Small intestine (tissue), 7 donors: ENCODE results near the gene MARK1. TPM values are rescaled to one million over a fixed set of nuclear protein-coding genes. Genes with fewer than 3 reads are reported as not detected.

Experiments
- DNase-seq, 2 donors: peaks; one replicate each; pipeline versions ENCODE4 v3.0.0 to v3.0.0-alpha.2; 2013
- FAIRE-seq: peaks from 2 replicates; lab custom pipeline; 2012; peaks lifted over from hg19 to GRCh38; lab: Jason Lieb, UNC
- H3K27ac ChIP-seq, 3 donors: one replicate each; pipeline ENCODE4 v1.5.1; 2013; ENCODE audit warnings: low read length in 2 of 3, mild to moderate bottlenecking in 2 of 3, control low read depth in 1 of 3, inconsistent platforms in 1 of 3, low read depth in 1 of 3, moderate library complexity in 1 of 3
- H3K27me3 ChIP-seq, 3 donors: one replicate each; pipeline ENCODE4 v1.6.1; 2013; ENCODE audit warnings: low read length in 3 of 3, inconsistent platforms in 1 of 3; ENCODE audit not compliant: control insufficient read depth in 3 of 3, insufficient read depth in 3 of 3
- H3K36me3 ChIP-seq, 3 donors: one replicate each; pipeline ENCODE4 v1.6.1; 2013; ENCODE audit warnings: low read length in 3 of 3, inconsistent platforms in 1 of 3, low read depth in 1 of 3, mild to moderate bottlenecking in 1 of 3, moderate library complexity in 1 of 3; ENCODE audit not compliant: control insufficient read depth in 3 of 3, insufficient read depth in 2 of 3
- H3K4me1 ChIP-seq, 3 donors: one replicate each; pipeline ENCODE4 v1.6.1; 2013; ENCODE audit warnings: low read length in 2 of 3, inconsistent platforms in 1 of 3, low read depth in 1 of 3, mild to moderate bottlenecking in 1 of 3, moderate library complexity in 1 of 3; ENCODE audit not compliant: control insufficient read depth in 3 of 3, insufficient read depth in 2 of 3
- H3K4me3 ChIP-seq, 3 donors: one replicate each; pipeline ENCODE4 v1.5.1; 2013; ENCODE audit warnings: low read length in 3 of 3, control low read depth in 1 of 3, inconsistent platforms in 1 of 3, low read depth in 1 of 3, mild to moderate bottlenecking in 1 of 3, moderate library complexity in 1 of 3
- H3K9me3 ChIP-seq, 2 donors: one replicate each; pipeline ENCODE4 v1.6.1; 2013; ENCODE audit warnings: low read depth in 1 of 2, low read length in 1 of 2; ENCODE audit not compliant: control insufficient read depth in 2 of 2, insufficient read depth in 1 of 2
- WGBS, 3 donors: extraction: QIAGEN DNeasy Blood & Tissue Kit; methylation state at CpG; one replicate each; pipeline ENCODE4 v1.1.7; 2013; 5-methylcytosine and 5-hydroxymethylcytosine counted together
- polyA plus RNA-seq, 4 donors: library from polyadenylated mRNA; stranded (reverse) in 3 of 4; unstranded in 1 of 4; fragments of 200-250 nt in 3 of 4; fragments of 120-200 nt in 1 of 4; gene quantifications; one replicate each; pipeline versions ENCODE4 v1.2.1 to v1.2.3, GENCODE V29; 2013
- donor health status: healthy with polysubstance abuse.
- donor health status: control.
- donor health status: control.
- donor health status: Bipolar disorder and iron deficiency.
- donor health status: healthy.

Gene MARK1
- polyA plus RNA-seq, 4 donors = under 0.01 to 2.1 (median 1.0) TPM

- Histone ChIP-seq H3K9me3 (no peaks in the 10 kb centered on the region), H3K4me3 (no peak overlapping the region), H3K4me1 (peaks cover 0 to 5% (median 0%) of the 10 kb centered on the region in 3 donors), H3K27me3 (peaks cover 0 to 7% (median 0%) of the 10 kb centered on the region in 3 donors), H3K27ac (no peak overlapping the region), H3K36me3 (no peaks in the 10 kb centered on the region)
- no peak for DNase-seq
- no peak for FAIRE-seq
- 89 to 93% (median 91%) methylated on average over 2 of the region's 2 CpGs for WGBS, 3 donors
Measured at GRCh38 chr1:220533504-220534109, 5.7 kb downstream of the MARK1 start.

- FAIRE-seq (no peak), DNase-seq (peak in 1 of 2 donors; percentile 16)
- Histone ChIP-seq H3K4me1 (no peaks in the 10 kb centered on the region), H3K36me3 (no peaks in the 10 kb centered on the region), H3K27ac (no peak overlapping the region), H3K27me3 (no peaks in the 10 kb centered on the region), H3K9me3 (no peaks in the 10 kb centered on the region), H3K4me3 (no peak overlapping the region)
- WGBS, 3 donors = 49 to 79% (median 64%) methylated on average over 3 of the region's 3 CpGs
Measured at GRCh38 chr1:220544901-220545303, 17.0 kb downstream of the MARK1 start.

- Histone ChIP-seq H3K36me3 (no peaks in the 10 kb centered on the region), H3K4me3 (no peak overlapping the region), H3K27ac (no peak overlapping the region), H3K4me1 (no peaks in the 10 kb centered on the region), H3K27me3 (no peaks in the 10 kb centered on the region), H3K9me3 (no peaks in the 10 kb centered on the region)
- no peak for DNase-seq
- WGBS, 3 donors = 77 to 81% (median 81%) methylated on average over 6 of the region's 6 CpGs
- FAIRE-seq = no peak
Measured at GRCh38 chr1:220550811-220551399, 23.0 kb downstream of the MARK1 start.

- Histone ChIP-seq H3K9me3 (no peaks in the 10 kb centered on the region), H3K36me3 (no peaks in the 10 kb centered on the region), H3K4me1 (no peaks in the 10 kb centered on the region), H3K27me3 (no peaks in the 10 kb centered on the region), H3K27ac (no peak overlapping the region), H3K4me3 (no peak overlapping the region)
- DNase-seq = no peak
- 90 to 96% (median 90%) methylated on average over 2 of the region's 2 CpGs for WGBS, 3 donors
- FAIRE-seq = no peak
Measured at GRCh38 chr1:220551718-220552117, 23.8 kb downstream of the MARK1 start.

- Histone ChIP-seq H3K27ac (no peak overlapping the region), H3K27me3 (no peaks in the 10 kb centered on the region), H3K4me1 (no peaks in the 10 kb centered on the region), H3K4me3 (no peak overlapping the region), H3K36me3 (no peaks in the 10 kb centered on the region), H3K9me3 (no peaks in the 10 kb centered on the region)
- WGBS, 3 donors = 82 to 97% (median 95%) methylated on average over 1 of the region's 1 CpG
- no peak for DNase-seq
- no peak for FAIRE-seq
Measured at GRCh38 chr1:220552672-220553260, 24.8 kb downstream of the MARK1 start.

- Histone ChIP-seq H3K4me1 (no peaks in the 10 kb centered on the region), H3K4me3 (no peak overlapping the region), H3K27ac (no peak overlapping the region), H3K36me3 (no peaks in the 10 kb centered on the region), H3K27me3 (no peaks in the 10 kb centered on the region), H3K9me3 (no peaks in the 10 kb centered on the region)
- DNase-seq (no peak), FAIRE-seq (no peak)
Measured at GRCh38 chr1:220556641-220557040, 28.7 kb downstream of the MARK1 start.

- no peaks in the 10 kb centered on the region for H3K27me3 ChIP-seq
- no peaks in the 10 kb centered on the region for H3K4me1 ChIP-seq
- no peaks in the 10 kb centered on the region for H3K36me3 ChIP-seq
- H3K9me3 ChIP-seq = no peaks in the 10 kb centered on the region
- no peak overlapping the region for H3K27ac ChIP-seq
- H3K4me3 ChIP-seq = no peak overlapping the region
- WGBS, 3 donors = 4 to 25% (median 7%) methylated on average over 1 of the region's 1 CpG
- FAIRE-seq = no peak
- DNase-seq = no peak
Measured at GRCh38 chr1:220563564-220563963, 35.6 kb downstream of the MARK1 start.

- FAIRE-seq (no peak), DNase-seq (no peak)
- WGBS, 3 donors = 71 to 90% (median 81%) methylated on average over 3 of the region's 3 CpGs
- Histone ChIP-seq H3K9me3 (no peaks in the 10 kb centered on the region), H3K27me3 (no peaks in the 10 kb centered on the region), H3K27ac (no peak overlapping the region), H3K4me3 (no peak overlapping the region), H3K36me3 (no peaks in the 10 kb centered on the region), H3K4me1 (no peaks in the 10 kb centered on the region)
Measured at GRCh38 chr1:220564216-220564615, 36.3 kb downstream of the MARK1 start.
